ENCODE measurements around the gene IDH1.
"Not testable (repeated sequence)": the region's sequence is repeated elsewhere in the genome, so short reads cannot be mapped to it uniquely, and the experiment has no call there.

The IDH1 gene

DNA sequence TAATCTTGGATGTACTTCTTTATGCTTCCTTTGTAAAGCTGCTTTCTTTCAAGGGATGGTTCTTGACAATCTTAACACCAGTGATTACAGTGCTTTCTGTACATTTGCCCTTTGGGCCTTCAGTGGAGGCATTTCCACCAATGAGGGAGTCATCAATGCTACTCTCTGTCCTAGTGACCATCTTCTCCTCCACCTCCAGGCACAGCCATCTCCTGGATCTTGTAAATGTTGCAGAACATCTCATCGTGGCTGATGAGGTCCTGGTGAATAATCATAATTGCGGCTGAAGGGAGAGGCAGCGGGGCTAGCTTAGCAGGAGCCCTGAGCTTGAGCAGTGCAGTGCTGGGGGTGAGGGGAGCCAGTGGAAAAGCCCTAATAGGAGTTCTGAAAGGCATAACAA, 32.5 kb downstream of the IDH1 start:
- H3K4me1 Mint-ChIP-seq, result no peaks in the 10 kb centered on the region
- CTCF ChIA-PET, result no interaction called here
- H3K27me3 Mint-ChIP-seq, result no peaks in the 10 kb centered on the region
- H3K36me3 Mint-ChIP-seq, result no peaks in the 10 kb centered on the region
- no peak overlapping the region for H3K27ac Mint-ChIP-seq
- no peak overlapping the region for H3K4me3 Mint-ChIP-seq
- H3K9me3 Mint-ChIP-seq, result no peaks in the 10 kb centered on the region
- no peak for DNase-seq

DNA sequence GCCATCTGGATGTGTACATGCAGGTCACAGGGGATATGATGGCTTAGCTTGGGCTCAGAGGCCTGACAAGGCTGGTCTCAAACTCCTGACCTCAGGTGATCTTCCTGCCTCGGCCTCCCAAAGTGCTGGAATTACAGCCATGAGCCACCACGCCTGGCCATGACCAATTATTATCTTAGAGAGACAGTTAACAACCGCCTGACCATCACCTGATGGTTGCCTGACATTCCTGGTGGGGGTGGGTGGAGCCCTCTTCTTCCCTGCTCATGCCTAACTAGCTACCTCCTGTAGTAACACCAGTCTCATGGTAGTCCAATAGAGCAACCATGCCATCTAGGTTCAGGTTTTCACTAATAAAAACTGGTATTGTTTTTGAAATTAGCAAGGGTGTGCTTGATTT, 33.0 kb downstream of the IDH1 start:
- H3K36me3 Mint-ChIP-seq, H3K4me1 Mint-ChIP-seq, H3K27ac Mint-ChIP-seq, H3K9me3 Mint-ChIP-seq, DNase-seq, H3K27me3 Mint-ChIP-seq, CTCF ChIA-PET, H3K4me3 Mint-ChIP-seq: not testable (repeated sequence)

GRCh38 chr2:208210688-208211451, 44.0 kb downstream of the IDH1 start:
- H3K36me3 Mint-ChIP-seq, result no peaks in the 10 kb centered on the region
- no peak for DNase-seq
- no peak overlapping the region for H3K27ac Mint-ChIP-seq
- no peaks in the 10 kb centered on the region for H3K4me1 Mint-ChIP-seq
- no peaks in the 10 kb centered on the region for H3K9me3 Mint-ChIP-seq
- H3K27me3 Mint-ChIP-seq, result no peaks in the 10 kb centered on the region
- CTCF ChIA-PET, result no interaction called here
- H3K4me3 Mint-ChIP-seq, result no peak overlapping the region

DNA sequence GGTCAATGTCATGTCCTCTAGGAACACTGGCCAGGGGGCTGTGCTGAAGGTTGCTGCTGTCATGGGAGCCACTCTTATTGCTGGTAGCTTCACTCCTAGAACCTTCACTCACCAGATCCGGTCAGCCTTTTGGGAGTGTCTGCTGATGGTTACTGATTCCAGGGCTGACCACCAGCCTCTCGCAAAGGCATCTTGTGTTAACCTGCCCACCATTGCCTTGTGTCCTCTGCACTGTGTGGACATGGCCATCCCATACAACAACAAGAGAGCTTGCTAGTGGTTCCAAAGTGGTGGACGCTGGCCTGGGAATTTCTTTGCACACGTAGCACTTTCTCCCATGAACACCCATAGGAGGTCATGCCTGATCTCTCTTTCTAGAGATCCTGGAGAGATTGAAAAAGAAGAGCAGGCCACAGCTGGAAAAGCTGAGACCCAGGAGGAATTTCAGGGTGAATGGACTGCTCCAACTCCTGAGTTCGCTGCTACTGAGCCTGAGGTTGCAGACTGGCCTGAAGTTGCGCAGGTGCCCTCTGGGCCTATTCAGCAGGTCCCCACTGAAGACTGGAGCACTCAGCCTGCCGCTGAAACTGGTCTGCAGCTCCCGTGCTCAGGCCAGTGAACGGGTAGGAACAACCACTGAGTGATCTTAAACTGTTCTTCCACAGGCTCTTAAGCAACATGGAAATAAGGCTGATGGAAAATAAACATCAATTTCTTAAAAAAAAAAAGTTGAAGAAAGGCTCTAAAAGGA, 46.4 kb downstream of the IDH1 start:
- Mint-ChIP-seq H3K9me3 (no peaks in the 10 kb centered on the region), H3K27ac (no peak overlapping the region), H3K4me3 (no peak overlapping the region), H3K36me3 (no peaks in the 10 kb centered on the region), H3K4me1 (no peaks in the 10 kb centered on the region), H3K27me3 (no peaks in the 10 kb centered on the region)
- no peak for DNase-seq
- CTCF ChIA-PET, result no interaction called here

DNA sequence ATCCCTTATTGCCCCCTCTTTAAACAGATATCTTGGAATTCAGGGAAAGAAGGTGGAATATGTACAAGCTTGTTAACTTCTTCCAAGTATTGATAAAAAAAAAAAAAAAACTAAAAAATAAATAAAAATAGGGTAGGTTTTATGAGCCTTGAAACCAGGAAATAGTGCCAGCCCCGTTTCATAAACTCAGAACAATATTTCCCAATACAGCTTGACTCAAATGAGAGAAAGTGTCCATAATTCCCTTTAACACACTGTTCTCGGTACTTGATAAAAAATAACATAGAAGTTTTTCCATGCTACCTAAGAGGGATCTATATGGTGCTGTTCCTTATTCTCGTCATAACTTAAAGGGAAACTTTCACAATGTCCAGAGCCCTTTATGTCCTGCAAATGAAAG, 47.1 kb downstream of the IDH1 start:
- DNase-seq, result no peak
- Mint-ChIP-seq H3K36me3 (no peaks in the 10 kb centered on the region), H3K4me1 (no peaks in the 10 kb centered on the region), H3K9me3 (no peaks in the 10 kb centered on the region), H3K27ac (no peak overlapping the region), H3K4me3 (no peak overlapping the region), H3K27me3 (no peaks in the 10 kb centered on the region)
- CTCF ChIA-PET, result no interaction called here

DNA sequence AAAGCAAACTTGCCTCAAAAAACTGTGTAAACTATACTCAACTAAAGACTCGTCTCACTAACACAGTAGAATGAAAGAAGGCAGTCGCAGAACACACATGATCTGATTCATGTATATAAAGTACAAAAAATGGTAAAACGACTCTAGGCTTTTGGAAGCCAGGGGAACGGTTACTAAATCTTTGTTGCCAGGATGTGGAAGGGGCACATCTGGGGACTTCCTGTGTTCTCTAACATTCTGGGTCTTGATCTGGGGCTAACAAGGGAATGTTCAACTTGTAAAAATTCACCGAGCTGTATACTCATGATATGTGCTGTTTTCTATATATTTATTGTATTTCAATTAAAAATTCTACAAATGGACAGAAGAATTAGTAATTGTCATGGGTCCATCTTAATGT, 50.7 kb downstream of the IDH1 start:
- Mint-ChIP-seq H3K36me3 (no peaks in the 10 kb centered on the region), H3K4me3 (no peak overlapping the region), H3K9me3 (no peaks in the 10 kb centered on the region), H3K27ac (no peak overlapping the region), H3K27me3 (no peaks in the 10 kb centered on the region), H3K4me1 (no peaks in the 10 kb centered on the region)
- no peak for DNase-seq
- CTCF ChIA-PET, result interaction anchor here (1.9 kb wide), 1 partner anchor 29 kb away, joined by 6 read pairs; no protein-coding TSS in a partner anchor

GRCh38 chr2:208195531-208195930, 59.3 kb downstream of the IDH1 start:
- Mint-ChIP-seq H3K9me3 (no peaks in the 10 kb centered on the region), H3K27ac (no peak overlapping the region), H3K4me1 (no peaks in the 10 kb centered on the region), H3K27me3 (no peaks in the 10 kb centered on the region), H3K36me3 (no peaks in the 10 kb centered on the region), H3K4me3 (no peak overlapping the region)
- no peak for DNase-seq
- CTCF ChIA-PET, result no interaction called here

- peaks cover 3% of the 10 kb centered on the region for H3K27me3 Mint-ChIP-seq
- H3K36me3 Mint-ChIP-seq, result no peaks in the 10 kb centered on the region
- DNase-seq, result no peak
- no peak overlapping the region for H3K27ac Mint-ChIP-seq
- no peak overlapping the region for H3K4me3 Mint-ChIP-seq
- no peaks in the 10 kb centered on the region for H3K4me1 Mint-ChIP-seq
- CTCF ChIA-PET, result interaction anchor here (1.1 kb wide), 1 partner anchor 17 kb away, joined by 4 read pairs; no protein-coding TSS in a partner anchor
- H3K9me3 Mint-ChIP-seq, result no peaks in the 10 kb centered on the region
Observed at GRCh38 chr2:208192611-208193236, 62.1 kb downstream of the IDH1 start.

- peaks cover 3% of the 10 kb centered on the region for H3K27me3 Mint-ChIP-seq
- CTCF ChIA-PET, result interaction anchor here (1.2 to 1.5 kb wide), 2 partner anchors 15 kb away, joined by 3 to 5 read pairs; no protein-coding TSS in a partner anchor
Observed at GRCh38 chr2:208189810-208190503, 64.9 kb downstream of the IDH1 start, which contains the start of gene C2orf80. C2orf80 (minus strand) TSS chr2:208190030; CDS start chr2:208186986, 3,044 bp downstream.

GRCh38 chr2:208189069-208189809, 65.6 kb downstream of the IDH1 start:
- no peak overlapping the region for H3K4me3 Mint-ChIP-seq
- H3K9me3 Mint-ChIP-seq, result no peaks in the 10 kb centered on the region
- peaks cover 3% of the 10 kb centered on the region for H3K27me3 Mint-ChIP-seq
- H3K4me1 Mint-ChIP-seq, result no peaks in the 10 kb centered on the region
- no peak for DNase-seq
- no peaks in the 10 kb centered on the region for H3K36me3 Mint-ChIP-seq
- CTCF ChIA-PET, result interaction anchor here (1.5 kb wide), 1 partner anchor 14 kb away, joined by 3 read pairs; no protein-coding TSS in a partner anchor
- no peak overlapping the region for H3K27ac Mint-ChIP-seq

More at GRCh38 chr2:208189810-208190503, 64.9 kb downstream of the IDH1 start, which contains the start of gene C2orf80:
- Mint-ChIP-seq H3K4me3 (no peak within 1 kb of the TSS), H3K27ac (no peak within 1 kb of the TSS), H3K9me3 (no peaks in the 10 kb centered on the region), H3K36me3 (no peaks in the 10 kb centered on the region), H3K4me1 (no peaks in the 10 kb centered on the region)
- no peak for DNase-seq

- Mint-ChIP-seq H3K4me3 (no peak overlapping the region), H3K4me1 (no peaks in the 10 kb centered on the region), H3K27me3 (peaks cover 10% of the 10 kb centered on the region), H3K36me3 (no peaks in the 10 kb centered on the region), H3K9me3 (no peaks in the 10 kb centered on the region), H3K27ac (no peak overlapping the region)
- no peak for DNase-seq
- CTCF ChIA-PET, result no interaction called here
Observed at GRCh38 chr2:208186893-208187292, 68.0 kb downstream of the IDH1 start.

GRCh38 chr2:208186465-208186864, 68.4 kb downstream of the IDH1 start:
- Mint-ChIP-seq H3K4me3 (no peak overlapping the region), H3K36me3 (no peaks in the 10 kb centered on the region), H3K9me3 (no peaks in the 10 kb centered on the region), H3K4me1 (no peaks in the 10 kb centered on the region), H3K27ac (no peak overlapping the region), H3K27me3 (peaks cover 10% of the 10 kb centered on the region)
- DNase-seq, result no peak
- CTCF ChIA-PET, result no interaction called here

All from activated naive CD4-positive, alpha-beta T cell treated with anti-CD3 and anti-CD28 coated beads, Interleukin-2, amount 10 ng/mL, durations not matched to agents 7 days and 5 days (primary cell).